ENCODE data around the gene GAB1. TPM values are rescaled to one million over a fixed set of nuclear protein-coding genes. Genes with fewer than 3 reads are reported as not detected.

The GAB1 gene
- total and polyA plus RNA-seq, 2 of the 13 experiments (the other 11 are each of a cell fraction or from before 2014, with no cell fraction given), result 8.7 to 14.7 TPM

- TF ChIP-seq MAX (IDR thresholded peaks at IDR 0.05) (peak; percentile 42), POLR2A (IDR thresholded peaks at IDR 0.05; ENCODE audit: insufficient read depth in 1 of 2, low read depth in 2 of 2, low read length in 2 of 2) (peak; percentile 54 to 72), SMAD3 (CRISPR knock-in tag; IDR thresholded peaks at IDR 0.05) (0 out of 2 replicates have a peak, but pooled peaks have one; percentile 23), POLR2G (IDR thresholded peaks at IDR 0.05; ENCODE audit: low read depth, low read length) (no peak), NFATC3 (CRISPR knock-in tag; IDR thresholded peaks at IDR 0.05) (0 out of 2 replicates have a peak, but pooled peaks have one; percentile 12), MZF1 (CRISPR knock-in tag; IDR thresholded peaks at IDR 0.05; ENCODE audit: borderline replicate concordance) (no peak), SPEN (CRISPR knock-in tag; IDR thresholded peaks at IDR 0.05; ENCODE audit: low read depth) (no peak; the same call in 1 of the 2 replicates), KMT2B (CRISPR knock-in tag; IDR thresholded peaks at IDR 0.05) (peak; percentile 72; the same call in 1 of the 2 replicates), SP4 (CRISPR knock-in tag; IDR thresholded peaks at IDR 0.05) (peak; percentile 58; the same call in 1 of the 2 replicates), ZNF709 (CRISPR knock-in tag; IDR thresholded peaks at IDR 0.05) (no peak; the same call in 1 of the 2 replicates), ZNF646 (CRISPR knock-in tag; IDR thresholded peaks at IDR 0.05) (peak; percentile 90), ZNF329 (CRISPR knock-in tag; IDR thresholded peaks at IDR 0.05; ENCODE audit: low read depth) (no peak), ZMAT5 (CRISPR knock-in tag; IDR thresholded peaks at IDR 0.05; ENCODE audit: borderline replicate concordance, low read depth) (no peak), ZNF160 (CRISPR knock-in tag; IDR thresholded peaks at IDR 0.05) (no peak), GMEB2 (CRISPR knock-in tag; IDR thresholded peaks at IDR 0.05; ENCODE audit: low read depth) (no peak), TFDP1 (CRISPR knock-in tag; IDR thresholded peaks at IDR 0.05; ENCODE audit: borderline replicate concordance) (peak; percentile 7; the same call in 1 of the 2 replicates), ZBTB8A (CRISPR knock-in tag; IDR thresholded peaks at IDR 0.05; ENCODE audit: borderline replicate concordance, low read depth) (no peak), ZFP36L1 (CRISPR knock-in tag; IDR thresholded peaks at IDR 0.05) (no peak), SNAPC5 (CRISPR knock-in tag; IDR thresholded peaks at IDR 0.05; ENCODE audit: borderline replicate concordance) (no peak)
These were observed at the start of gene GAB1 (continued) for GRCh38 chr4:143336781-143337599.
